ENCODE results near the gene ISG15. TPM values are rescaled to one million over a fixed set of nuclear protein-coding genes. Genes with fewer than 3 reads are reported as not detected.

The ISG15 gene
- total and polyA plus RNA-seq, 2 of the 13 experiments (the other 11 are each of a cell fraction or from before 2014, with no cell fraction given): 42.1 to 54.9 TPM

DNA sequence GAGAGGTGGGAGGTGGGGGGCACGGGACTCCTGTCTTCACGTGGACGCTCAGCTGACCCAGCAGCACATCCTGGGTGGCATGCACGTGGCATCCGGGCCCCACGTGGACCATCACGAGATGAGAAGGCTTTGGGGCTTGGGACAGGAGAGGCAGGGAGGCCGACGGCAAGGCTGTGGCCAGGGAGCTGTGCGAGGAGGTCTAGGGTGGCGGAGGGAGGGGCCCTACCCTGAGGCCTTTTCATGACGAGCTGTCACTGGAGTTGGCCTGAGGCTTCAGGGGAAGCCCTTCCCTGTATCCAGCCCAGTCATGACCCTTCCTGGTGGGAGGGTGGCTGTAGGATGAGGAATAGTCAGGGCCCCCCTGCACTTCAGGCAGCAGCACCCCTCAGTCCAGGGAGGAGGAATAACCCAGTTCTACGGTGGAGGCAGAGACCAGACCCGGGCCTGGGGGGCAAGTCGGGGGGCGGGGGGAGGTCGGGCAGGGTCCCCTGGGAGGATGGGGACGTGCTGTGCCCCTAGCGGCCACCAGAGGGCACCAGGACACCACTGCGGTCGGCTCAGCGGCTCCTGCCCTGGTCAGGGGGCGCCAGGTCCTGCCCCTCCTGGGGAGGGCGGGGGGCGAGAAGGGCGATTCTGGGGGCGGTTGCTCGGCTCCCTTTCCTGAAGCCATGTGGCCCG, 29.4 kb upstream of the ISG15 start (continued):
- TF ChIP-seq, protein P1, sequence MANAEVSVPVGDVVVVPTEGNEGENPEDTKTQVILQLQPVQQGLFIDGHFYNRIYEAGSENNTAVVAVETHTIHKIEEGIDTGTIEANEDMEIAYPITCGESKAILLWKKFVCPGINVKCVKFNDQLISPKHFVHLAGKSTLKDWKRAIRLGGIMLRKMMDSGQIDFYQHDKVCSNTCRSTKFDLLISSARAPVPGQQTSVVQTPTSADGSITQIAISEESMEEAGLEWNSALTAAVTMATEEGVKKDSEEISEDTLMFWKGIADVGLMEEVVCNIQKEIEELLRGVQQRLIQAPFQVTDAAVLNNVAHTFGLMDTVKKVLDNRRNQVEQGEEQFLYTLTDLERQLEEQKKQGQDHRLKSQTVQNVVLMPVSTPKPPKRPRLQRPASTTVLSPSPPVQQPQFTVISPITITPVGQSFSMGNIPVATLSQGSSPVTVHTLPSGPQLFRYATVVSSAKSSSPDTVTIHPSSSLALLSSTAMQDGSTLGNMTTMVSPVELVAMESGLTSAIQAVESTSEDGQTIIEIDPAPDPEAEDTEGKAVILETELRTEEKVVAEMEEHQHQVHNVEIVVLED (CRISPR knock-in tag; IDR thresholded peaks at IDR 0.05; ENCODE audit: borderline replicate concordance): no peak
- no peak for TF ChIP-seq ZNF589 (CRISPR knock-in tag; conservative IDR thresholded peaks at IDR 0.05)
- TF ChIP-seq ZNF367 (CRISPR knock-in tag; IDR thresholded peaks at IDR 0.05; ENCODE audit: borderline replicate concordance): no peak
- TF ChIP-seq, protein P2, sequence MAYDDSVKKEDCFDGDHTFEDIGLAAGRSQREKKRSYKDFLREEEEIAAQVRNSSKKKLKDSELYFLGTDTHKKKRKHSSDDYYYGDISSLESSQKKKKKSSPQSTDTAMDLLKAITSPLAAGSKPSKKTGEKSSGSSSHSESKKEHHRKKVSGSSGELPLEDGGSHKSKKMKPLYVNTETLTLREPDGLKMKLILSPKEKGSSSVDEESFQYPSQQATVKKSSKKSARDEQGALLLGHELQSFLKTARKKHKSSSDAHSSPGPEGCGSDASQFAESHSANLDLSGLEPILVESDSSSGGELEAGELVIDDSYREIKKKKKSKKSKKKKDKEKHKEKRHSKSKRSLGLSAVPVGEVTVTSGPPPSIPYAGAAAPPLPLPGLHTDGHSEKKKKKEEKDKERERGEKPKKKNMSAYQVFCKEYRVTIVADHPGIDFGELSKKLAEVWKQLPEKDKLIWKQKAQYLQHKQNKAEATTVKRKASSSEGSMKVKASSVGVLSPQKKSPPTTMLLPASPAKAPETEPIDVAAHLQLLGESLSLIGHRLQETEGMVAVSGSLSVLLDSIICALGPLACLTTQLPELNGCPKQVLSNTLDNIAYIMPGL (CRISPR knock-in tag; IDR thresholded peaks at IDR 0.05; ENCODE audit: borderline replicate concordance in 1 of 2, low read depth in 1 of 2): peak in 1 of 2 experiments; percentile 23; a peak in 1 of 4 replicates
- TF ChIP-seq, protein P3, sequence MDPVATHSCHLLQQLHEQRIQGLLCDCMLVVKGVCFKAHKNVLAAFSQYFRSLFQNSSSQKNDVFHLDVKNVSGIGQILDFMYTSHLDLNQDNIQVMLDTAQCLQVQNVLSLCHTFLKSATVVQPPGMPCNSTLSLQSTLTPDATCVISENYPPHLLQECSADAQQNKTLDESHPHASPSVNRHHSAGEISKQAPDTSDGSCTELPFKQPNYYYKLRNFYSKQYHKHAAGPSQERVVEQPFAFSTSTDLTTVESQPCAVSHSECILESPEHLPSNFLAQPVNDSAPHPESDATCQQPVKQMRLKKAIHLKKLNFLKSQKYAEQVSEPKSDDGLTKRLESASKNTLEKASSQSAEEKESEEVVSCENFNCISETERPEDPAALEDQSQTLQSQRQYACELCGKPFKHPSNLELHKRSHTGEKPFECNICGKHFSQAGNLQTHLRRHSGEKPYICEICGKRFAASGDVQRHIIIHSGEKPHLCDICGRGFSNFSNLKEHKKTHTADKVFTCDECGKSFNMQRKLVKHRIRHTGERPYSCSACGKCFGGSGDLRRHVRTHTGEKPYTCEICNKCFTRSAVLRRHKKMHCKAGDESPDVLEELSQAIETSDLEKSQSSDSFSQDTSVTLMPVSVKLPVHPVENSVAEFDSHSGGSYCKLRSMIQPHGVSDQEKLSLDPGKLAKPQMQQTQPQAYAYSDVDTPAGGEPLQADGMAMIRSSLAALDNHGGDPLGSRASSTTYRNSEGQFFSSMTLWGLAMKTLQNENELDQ (CRISPR knock-in tag; IDR thresholded peaks at IDR 0.05; ENCODE audit: borderline replicate concordance): no peak
- no peak for TF ChIP-seq SCMH1 (CRISPR knock-in tag; IDR thresholded peaks at IDR 0.05; ENCODE audit: borderline replicate concordance)
- no peak for TF ChIP-seq ZNF709 (CRISPR knock-in tag; IDR thresholded peaks at IDR 0.05)
- TF ChIP-seq ZNF792 (CRISPR knock-in tag; IDR thresholded peaks at IDR 0.05): no peak
- TF ChIP-seq, protein P4, sequence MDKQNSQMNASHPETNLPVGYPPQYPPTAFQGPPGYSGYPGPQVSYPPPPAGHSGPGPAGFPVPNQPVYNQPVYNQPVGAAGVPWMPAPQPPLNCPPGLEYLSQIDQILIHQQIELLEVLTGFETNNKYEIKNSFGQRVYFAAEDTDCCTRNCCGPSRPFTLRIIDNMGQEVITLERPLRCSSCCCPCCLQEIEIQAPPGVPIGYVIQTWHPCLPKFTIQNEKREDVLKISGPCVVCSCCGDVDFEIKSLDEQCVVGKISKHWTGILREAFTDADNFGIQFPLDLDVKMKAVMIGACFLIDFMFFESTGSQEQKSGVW (CRISPR knock-in tag; IDR thresholded peaks at IDR 0.05; ENCODE audit: borderline replicate concordance): no peak
- TF ChIP-seq, protein P5, sequence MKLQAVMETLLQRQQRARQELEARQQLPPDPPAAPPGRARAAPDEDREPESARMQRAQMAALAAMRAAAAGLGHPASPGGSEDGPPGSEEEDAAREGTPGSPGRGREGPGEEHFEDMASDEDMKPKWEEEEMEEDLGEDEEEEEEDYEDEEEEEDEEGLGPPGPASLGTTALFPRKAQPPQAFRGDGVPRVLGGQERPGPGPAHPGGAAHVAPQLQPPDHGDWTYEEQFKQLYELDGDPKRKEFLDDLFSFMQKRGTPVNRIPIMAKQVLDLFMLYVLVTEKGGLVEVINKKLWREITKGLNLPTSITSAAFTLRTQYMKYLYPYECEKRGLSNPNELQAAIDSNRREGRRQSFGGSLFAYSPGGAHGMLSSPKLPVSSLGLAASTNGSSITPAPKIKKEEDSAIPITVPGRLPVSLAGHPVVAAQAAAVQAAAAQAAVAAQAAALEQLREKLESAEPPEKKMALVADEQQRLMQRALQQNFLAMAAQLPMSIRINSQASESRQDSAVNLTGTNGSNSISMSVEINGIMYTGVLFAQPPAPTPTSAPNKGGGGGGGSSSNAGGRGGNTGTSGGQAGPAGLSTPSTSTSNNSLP (IDR thresholded peaks at IDR 0.05; ENCODE audit: low read depth, low read length): no peak
- TF ChIP-seq ZZZ3 (CRISPR knock-in tag; IDR thresholded peaks at IDR 0.05; ENCODE audit: borderline replicate concordance): no peak
- no peak for TF ChIP-seq ETV6 (CRISPR knock-in tag; conservative IDR thresholded peaks at IDR 0.05)
- no peak for TF ChIP-seq TBX3 (IDR thresholded peaks at IDR 0.05; ENCODE audit: borderline replicate concordance)
- no peak for TF ChIP-seq ZNF207 (IDR thresholded peaks at IDR 0.05; ENCODE audit: borderline replicate concordance)
- TF ChIP-seq ZSCAN22 (CRISPR knock-in tag; IDR thresholded peaks at IDR 0.05): no peak
- no peak for TF ChIP-seq SNAPC2 (CRISPR knock-in tag; IDR thresholded peaks at IDR 0.05)
- TF ChIP-seq ZIK1 (CRISPR knock-in tag; IDR thresholded peaks at IDR 0.05; ENCODE audit: borderline replicate concordance, low read depth): no peak
- TF ChIP-seq ZNF10 (CRISPR knock-in tag; IDR thresholded peaks at IDR 0.05; ENCODE audit: borderline replicate concordance, low read depth): no peak
- TF ChIP-seq, protein P6, sequence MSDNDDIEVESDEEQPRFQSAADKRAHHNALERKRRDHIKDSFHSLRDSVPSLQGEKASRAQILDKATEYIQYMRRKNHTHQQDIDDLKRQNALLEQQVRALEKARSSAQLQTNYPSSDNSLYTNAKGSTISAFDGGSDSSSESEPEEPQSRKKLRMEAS (IDR thresholded peaks at IDR 0.05): no peak; the same call in 1 of the 2 replicates
- no peak for TF ChIP-seq ZNF782 (CRISPR knock-in tag; IDR thresholded peaks at IDR 0.05; ENCODE audit: borderline replicate concordance)

Measured in HepG2 (cell line).